Measurements from ENCODE around the gene CNP.

DNA sequence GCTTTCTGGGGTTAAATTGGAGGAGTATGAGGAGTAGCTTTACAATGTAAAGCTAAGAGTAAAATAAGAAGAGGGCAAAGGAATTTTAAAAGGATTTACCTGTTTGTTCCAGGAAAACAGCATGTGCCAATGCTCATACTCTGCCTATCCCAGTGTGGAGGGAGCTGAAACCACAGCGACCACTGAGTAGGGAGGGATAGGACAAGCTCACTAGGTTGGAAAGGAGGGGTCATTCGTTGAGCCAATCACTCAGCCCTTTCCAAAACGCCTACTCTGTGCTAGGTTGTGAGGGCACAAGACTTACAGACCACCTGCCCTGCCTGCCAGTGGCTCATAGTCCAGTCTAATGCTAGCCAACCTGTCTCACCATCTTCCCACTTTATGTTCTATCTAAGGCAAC is 51.7 kb downstream of the CNP start:
- TF ChIP-seq, protein P1, sequence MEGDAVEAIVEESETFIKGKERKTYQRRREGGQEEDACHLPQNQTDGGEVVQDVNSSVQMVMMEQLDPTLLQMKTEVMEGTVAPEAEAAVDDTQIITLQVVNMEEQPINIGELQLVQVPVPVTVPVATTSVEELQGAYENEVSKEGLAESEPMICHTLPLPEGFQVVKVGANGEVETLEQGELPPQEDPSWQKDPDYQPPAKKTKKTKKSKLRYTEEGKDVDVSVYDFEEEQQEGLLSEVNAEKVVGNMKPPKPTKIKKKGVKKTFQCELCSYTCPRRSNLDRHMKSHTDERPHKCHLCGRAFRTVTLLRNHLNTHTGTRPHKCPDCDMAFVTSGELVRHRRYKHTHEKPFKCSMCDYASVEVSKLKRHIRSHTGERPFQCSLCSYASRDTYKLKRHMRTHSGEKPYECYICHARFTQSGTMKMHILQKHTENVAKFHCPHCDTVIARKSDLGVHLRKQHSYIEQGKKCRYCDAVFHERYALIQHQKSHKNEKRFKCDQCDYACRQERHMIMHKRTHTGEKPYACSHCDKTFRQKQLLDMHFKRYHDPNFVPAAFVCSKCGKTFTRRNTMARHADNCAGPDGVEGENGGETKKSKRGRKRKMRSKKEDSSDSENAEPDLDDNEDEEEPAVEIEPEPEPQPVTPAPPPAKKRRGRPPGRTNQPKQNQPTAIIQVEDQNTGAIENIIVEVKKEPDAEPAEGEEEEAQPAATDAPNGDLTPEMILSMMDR (IDR thresholded peaks at IDR 0.05; ENCODE audit: borderline replicate concordance, extremely low read depth, low read length, poor library complexity, severe bottlenecking) = no peak
- TF ChIP-seq EZH2 (IDR thresholded peaks at IDR 0.05; ENCODE audit: borderline replicate concordance, low read depth, low read length, severe bottlenecking) = no peak

Data from DND-41 (cell line).